SIG-M5 treated with dmso at 0.1 percent for 504 hours (cell line): ENCODE data around the gene CDADC1.
"Not testable (repeated sequence)": the region's sequence is repeated elsewhere in the genome, so short reads cannot be mapped to it uniquely, and the experiment has no call there.

ENCODE experiments used
- DNase-seq: peaks from one replicate; lab custom pipeline; 2025; ENCODE audit not compliant: unreplicated experiment; lab: John Stamatoyannopoulos, UW

The CDADC1 gene

GRCh38 chr13:49292742-49293486 lies 45.2 kb downstream of the CDADC1 start:
- DNase-seq, result no peak

GRCh38 chr13:49294723-49295122 lies 47.0 kb downstream of the CDADC1 start:
- DNase-seq, result not testable (repeated sequence)

GRCh38 chr13:49295244-49295643 lies 47.5 kb downstream of the CDADC1 start:
- no peak for DNase-seq

GRCh38 chr13:49296659-49297058 lies 48.9 kb downstream of the CDADC1 start:
- no peak for DNase-seq

- no peak for DNase-seq
Measured at GRCh38 chr13:49297338-49297737, 49.6 kb downstream of the CDADC1 start.

- DNase-seq, result no peak
Measured at GRCh38 chr13:49298416-49298815, 50.7 kb downstream of the CDADC1 start.

GRCh38 chr13:49298903-49299605 lies 51.3 kb downstream of the CDADC1 start:
- DNase-seq, result no peak

- DNase-seq, result no peak
Measured at GRCh38 chr13:49300276-49300675, 52.6 kb downstream of the CDADC1 start.

- DNase-seq, result peak; percentile 89
Measured at GRCh38 chr13:49300739-49301589, 53.2 kb downstream of the CDADC1 start.

- DNase-seq, result no peak
Measured at GRCh38 chr13:49302222-49302621, 54.5 kb downstream of the CDADC1 start.

GRCh38 chr13:49302817-49303216 lies 55.1 kb downstream of the CDADC1 start:
- no peak for DNase-seq

GRCh38 chr13:49303533-49304252 lies 56.0 kb downstream of the CDADC1 start:
- no peak for DNase-seq

GRCh38 chr13:49304356-49304755 lies 56.6 kb downstream of the CDADC1 start:
- DNase-seq, result no peak

GRCh38 chr13:49304763-49305700 lies 57.3 kb downstream of the CDADC1 start:
- no peak for DNase-seq

- no peak for DNase-seq
Measured at GRCh38 chr13:49305792-49306425, 58.2 kb downstream of the CDADC1 start.

GRCh38 chr13:49307365-49307764 lies 59.6 kb downstream of the CDADC1 start:
- DNase-seq, result no peak

- DNase-seq, result no peak
Measured at GRCh38 chr13:49308097-49308875, 60.6 kb downstream of the CDADC1 start.

GRCh38 chr13:49308921-49309408 lies 61.2 kb downstream of the CDADC1 start:
- DNase-seq, result no peak
